Epithelial cell of esophagus (primary cell): ENCODE measurements around the gene PLEKHM3.

Experiments
- DNase-seq: peaks from one replicate; pipeline ENCODE4 v3.0.0; 2010; ENCODE audit warnings: low read depth
- H3K4me3 ChIP-seq: 2 replicates; pipeline ENCODE4 v1.5.1; 2011; ENCODE audit warnings: mild to moderate bottlenecking, low read length, control low read depth
- TF ChIP-seq, protein P1 (sequence below): IDR thresholded peaks from 2 replicates; pipeline ENCODE4 v1.5.1; 2011; ENCODE audit warnings: low read depth, mild to moderate bottlenecking, low read length, control low read depth, inconsistent platforms; ENCODE audit not compliant: insufficient read depth; ENCODE audit errors: missing control alignments

The PLEKHM3 gene

DNA sequence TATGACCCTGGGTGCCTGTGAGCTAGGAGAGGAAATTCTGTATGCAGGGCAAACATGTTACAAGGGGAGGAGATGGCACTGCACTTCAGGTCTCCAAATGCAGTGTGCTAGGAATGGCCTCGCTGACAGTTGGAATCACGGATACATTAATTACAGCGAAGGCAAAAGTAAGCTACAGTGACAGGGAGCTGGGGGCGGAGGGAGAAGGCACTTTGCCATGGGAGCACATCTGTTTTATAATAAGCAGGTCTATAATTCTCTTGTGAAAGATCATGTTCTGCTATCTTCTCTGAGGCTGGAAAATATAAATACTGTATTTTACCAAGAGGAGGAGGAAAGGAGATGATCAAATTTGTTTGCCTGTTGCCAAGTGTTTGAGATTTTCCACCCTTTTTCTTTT is 199.3 kb downstream of the PLEKHM3 start:
- H3K4me3 ChIP-seq: no peak overlapping the region
- TF ChIP-seq, protein P1, sequence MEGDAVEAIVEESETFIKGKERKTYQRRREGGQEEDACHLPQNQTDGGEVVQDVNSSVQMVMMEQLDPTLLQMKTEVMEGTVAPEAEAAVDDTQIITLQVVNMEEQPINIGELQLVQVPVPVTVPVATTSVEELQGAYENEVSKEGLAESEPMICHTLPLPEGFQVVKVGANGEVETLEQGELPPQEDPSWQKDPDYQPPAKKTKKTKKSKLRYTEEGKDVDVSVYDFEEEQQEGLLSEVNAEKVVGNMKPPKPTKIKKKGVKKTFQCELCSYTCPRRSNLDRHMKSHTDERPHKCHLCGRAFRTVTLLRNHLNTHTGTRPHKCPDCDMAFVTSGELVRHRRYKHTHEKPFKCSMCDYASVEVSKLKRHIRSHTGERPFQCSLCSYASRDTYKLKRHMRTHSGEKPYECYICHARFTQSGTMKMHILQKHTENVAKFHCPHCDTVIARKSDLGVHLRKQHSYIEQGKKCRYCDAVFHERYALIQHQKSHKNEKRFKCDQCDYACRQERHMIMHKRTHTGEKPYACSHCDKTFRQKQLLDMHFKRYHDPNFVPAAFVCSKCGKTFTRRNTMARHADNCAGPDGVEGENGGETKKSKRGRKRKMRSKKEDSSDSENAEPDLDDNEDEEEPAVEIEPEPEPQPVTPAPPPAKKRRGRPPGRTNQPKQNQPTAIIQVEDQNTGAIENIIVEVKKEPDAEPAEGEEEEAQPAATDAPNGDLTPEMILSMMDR: no peak
- no peak for DNase-seq

DNA sequence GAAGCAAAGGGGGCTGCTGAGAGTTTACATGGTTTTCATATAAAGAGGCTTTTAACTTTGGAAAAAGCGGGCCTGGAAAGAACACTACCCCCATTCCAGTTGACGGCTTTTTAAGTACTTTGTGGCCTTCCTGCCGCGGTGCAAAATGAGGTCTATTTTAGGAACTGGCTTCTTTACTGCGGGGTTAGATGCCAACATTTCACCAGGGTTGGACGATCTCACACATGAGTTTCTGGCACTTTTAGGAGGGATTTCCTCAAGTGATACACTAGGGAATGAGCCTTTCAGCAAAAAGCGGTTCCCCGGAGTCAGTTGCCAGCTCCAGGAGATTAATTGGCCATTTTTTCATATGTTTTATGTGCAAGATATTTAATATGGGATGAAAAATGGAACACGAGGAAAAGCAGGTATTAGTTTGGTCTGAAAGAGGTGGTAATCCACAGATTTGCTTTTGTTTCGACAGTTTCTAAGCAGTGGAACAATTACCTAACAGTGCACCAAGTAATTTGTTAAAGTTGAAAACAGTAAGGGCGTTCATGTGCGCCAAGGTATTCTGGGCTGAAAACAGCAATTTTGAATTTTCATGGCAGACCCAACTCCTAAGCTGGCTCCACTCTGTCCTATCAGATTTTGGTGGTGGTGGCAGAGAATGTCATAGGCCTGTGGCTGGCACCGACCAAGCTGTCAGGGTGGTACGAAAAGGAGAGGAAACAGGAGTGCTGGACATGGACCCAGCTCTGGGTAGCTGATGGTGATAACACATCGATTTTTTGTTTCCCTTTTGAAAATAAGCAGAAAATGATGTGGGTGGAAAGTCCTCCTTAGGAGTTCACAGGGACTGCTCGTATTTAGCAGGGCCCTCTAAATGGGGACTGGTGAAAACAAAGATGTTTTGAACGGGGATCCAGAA is 200.0 kb downstream of the PLEKHM3 start:
- no peak for DNase-seq
- no peak overlapping the region for H3K4me3 ChIP-seq
- TF ChIP-seq, protein P1: no peak

DNA sequence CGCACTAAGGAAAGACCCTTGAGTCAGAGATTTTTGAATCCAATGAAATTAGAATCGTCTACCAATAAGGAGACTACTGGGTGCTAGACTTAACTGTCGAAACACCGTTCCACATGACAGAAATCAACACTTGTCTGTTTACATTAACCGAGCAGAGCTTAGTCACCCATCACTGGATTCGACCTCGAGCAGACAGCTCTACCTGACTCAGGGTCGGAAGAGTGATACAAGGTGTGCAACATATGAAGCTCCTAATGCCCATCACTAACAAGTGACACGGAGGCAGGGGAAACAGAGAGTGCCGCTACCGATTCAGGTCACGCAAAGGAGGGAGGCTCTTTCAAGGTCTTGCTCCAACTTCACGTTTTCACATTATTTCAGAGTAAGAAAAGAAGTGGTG is 201.5 kb downstream of the PLEKHM3 start:
- TF ChIP-seq, protein P1: no peak
- H3K4me3 ChIP-seq: no peak overlapping the region
- DNase-seq: peak; percentile 65

DNA sequence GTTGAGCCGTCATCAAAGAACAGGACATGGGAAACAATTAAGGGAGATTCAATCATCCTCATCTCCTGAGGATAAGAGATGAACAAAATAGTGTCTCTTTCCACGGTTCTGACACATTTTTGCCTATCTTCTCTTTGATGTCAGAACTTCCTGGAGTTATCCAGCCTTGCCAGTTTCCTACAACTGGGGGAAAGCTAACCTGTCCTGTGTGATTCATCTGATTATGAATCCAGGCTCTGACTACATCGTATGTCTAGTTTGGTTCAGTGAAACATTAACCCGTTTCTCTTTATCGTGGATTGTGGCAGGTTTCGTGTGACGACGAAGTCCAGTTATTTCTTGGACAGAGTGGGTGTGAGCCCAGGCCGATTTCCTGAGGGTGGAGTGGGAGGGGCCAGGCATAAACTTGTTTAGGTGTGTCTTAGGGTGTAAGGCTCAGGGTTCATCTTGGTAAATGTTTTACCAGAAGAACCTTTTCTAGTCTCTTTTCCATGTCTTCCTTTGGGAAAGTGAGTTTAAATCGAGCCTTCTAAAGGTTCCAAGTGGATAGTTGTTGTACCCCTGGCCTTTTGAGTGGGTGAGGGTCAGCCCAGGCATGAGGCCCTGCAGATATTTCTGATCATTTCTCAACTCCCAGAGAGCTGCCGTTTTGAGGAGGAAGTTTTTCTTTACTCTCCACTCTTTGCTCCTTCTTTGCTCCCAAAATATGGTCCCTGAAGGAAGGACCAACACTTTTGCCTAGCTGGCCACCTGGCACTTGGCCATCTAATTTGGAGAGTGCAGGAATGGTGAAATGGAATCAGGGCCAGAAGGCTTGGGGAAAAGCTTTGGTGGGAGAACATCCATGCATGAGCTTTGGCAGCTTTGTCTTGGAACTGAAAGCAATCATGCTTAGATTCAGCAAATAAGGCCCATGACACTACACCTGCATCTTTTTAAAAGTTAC is 205.2 kb downstream of the PLEKHM3 start:
- TF ChIP-seq, protein P1: no peak
- H3K4me3 ChIP-seq: no peak overlapping the region
- peak; percentile 82 for DNase-seq

DNA sequence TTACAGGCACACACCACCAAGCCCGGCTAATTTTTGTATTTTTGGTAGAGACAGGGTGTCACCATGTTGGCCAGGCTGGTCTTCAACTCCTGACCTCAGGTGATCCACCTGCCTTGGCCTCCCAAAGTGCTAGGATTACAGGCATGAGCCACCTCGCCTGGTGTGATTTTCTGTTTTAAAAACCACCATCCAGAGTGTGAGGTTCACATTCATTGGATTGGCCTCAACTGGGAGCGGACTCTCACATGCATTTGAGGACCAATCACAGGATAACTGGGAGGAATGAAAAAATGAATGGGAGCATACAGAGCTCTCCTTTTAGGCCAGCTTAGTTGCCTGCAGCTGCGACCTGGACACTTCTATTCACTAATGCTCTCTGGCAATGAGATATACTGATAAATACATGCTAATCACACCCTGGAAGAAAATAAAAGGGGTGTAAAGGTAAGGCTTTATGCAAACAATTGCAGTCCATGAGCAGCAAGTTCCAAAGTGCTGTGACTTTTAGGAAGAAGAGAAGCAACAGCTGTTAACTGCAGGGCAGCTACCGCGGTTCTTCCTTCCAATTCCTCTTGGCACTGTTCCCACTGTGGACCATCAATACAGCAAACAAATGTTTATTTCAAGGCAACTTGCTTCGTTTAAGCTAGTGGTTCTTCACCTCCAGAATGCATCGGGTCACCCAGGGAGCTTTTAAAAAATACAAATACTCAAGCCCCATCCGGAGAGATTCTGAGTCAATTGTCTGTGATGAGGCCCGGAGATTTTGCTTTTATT is 206.1 kb downstream of the PLEKHM3 start:
- DNase-seq: no peak
- no peak overlapping the region for H3K4me3 ChIP-seq
- TF ChIP-seq, protein P1: no peak

DNA sequence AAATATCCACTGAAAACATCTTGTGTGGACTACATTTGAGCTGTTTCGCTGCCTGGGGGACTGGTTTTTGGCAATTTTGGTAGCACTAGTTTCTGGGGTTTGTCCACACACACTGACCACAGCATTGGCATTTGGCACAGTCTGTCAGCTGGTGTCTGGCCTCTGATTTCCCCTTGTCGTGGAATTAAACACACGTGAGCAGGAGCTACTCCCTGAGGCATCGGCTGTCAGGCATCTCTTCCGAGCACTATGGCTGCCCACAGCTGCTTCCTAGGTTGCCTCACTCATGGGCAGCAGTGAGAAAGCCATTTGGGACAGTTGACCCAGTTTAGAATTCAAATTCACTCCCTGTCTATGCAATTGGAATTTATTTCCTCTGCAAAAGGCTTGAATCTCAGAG is 208.8 kb downstream of the PLEKHM3 start:
- TF ChIP-seq, protein P1: no peak
- H3K4me3 ChIP-seq: no peak overlapping the region
- DNase-seq: no peak
